ENCODE measurements around the gene FCHSD1.
A peak's percentile ranks its signal among the peaks of the same experiment; 100 is the strongest.

Gene FCHSD1

DNA sequence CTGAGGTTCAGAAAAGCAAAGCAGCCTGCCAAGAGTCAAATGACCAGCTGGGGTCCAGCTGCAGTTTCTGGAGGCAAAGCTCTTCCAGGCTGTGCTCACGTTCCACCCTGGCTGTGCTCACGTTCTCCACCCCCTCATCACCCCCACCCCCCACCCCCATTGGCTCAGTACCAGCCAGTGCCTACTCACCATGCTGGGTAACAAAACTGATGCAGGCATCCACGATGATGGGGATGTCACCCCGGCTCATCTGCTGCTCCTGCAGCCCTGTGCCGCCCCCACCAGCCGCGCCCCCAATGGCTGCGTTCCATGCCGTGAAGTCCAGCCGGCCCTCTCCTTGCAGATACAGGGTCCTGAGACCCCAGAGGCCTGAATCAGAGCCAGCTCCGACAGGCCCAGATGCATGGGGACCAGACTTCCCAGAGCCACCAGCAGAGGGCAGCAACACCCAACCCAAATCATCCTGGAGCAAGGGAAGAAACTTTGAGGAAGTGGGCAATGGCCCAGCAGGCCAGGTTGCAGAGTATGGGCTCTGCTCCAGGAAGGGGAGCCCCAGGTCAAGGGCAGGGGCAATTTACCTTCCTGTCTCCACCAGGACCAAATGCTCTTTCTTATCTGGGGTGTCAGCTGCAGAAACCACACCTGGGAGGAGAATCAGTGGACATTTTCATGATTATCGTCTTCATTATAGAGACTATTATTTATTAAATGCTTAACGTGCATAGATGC, 13.7 kb upstream of the FCHSD1 start:
- TF ChIP-seq RAD21 (IDR thresholded peaks at IDR 0.05; ENCODE audit: low read depth) (peak; percentile 88), FOXM1 (IDR thresholded peaks at IDR 0.05; ENCODE audit: borderline replicate concordance, low read depth) (no peak), NFIC (IDR thresholded peaks at IDR 0.05) (peak; percentile 26; the same call in 1 of the 2 replicates)

DNA sequence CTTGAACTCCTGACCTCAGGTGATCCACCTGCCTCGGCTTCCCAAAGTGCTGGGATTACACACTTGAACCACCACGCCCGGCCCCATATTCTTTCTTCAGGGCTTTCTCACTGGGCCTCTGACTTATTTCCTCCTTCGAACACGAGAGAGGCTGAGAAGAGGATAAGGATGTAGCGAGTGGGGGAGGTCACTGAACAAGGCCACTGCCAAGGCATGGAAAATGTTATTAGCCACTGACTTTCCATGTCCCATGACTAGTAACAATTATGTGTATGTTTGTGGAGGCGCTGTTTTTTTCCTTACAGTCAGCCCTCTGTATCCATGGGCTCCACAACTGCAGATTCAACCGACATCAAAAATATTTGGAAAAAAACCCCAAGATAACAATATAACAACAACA, 12.3 kb upstream of the FCHSD1 start:
- no peak for TF ChIP-seq EP300 (IDR thresholded peaks at IDR 0.05; ENCODE audit: borderline replicate concordance)
- TF ChIP-seq, protein P1, sequence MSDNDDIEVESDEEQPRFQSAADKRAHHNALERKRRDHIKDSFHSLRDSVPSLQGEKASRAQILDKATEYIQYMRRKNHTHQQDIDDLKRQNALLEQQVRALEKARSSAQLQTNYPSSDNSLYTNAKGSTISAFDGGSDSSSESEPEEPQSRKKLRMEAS (IDR thresholded peaks at IDR 0.05): no peak
- TF ChIP-seq CEBPB (IDR thresholded peaks at IDR 0.05): no peak
- TF ChIP-seq EGR1 (IDR thresholded peaks at IDR 0.05): no peak
- TF ChIP-seq, protein P2, sequence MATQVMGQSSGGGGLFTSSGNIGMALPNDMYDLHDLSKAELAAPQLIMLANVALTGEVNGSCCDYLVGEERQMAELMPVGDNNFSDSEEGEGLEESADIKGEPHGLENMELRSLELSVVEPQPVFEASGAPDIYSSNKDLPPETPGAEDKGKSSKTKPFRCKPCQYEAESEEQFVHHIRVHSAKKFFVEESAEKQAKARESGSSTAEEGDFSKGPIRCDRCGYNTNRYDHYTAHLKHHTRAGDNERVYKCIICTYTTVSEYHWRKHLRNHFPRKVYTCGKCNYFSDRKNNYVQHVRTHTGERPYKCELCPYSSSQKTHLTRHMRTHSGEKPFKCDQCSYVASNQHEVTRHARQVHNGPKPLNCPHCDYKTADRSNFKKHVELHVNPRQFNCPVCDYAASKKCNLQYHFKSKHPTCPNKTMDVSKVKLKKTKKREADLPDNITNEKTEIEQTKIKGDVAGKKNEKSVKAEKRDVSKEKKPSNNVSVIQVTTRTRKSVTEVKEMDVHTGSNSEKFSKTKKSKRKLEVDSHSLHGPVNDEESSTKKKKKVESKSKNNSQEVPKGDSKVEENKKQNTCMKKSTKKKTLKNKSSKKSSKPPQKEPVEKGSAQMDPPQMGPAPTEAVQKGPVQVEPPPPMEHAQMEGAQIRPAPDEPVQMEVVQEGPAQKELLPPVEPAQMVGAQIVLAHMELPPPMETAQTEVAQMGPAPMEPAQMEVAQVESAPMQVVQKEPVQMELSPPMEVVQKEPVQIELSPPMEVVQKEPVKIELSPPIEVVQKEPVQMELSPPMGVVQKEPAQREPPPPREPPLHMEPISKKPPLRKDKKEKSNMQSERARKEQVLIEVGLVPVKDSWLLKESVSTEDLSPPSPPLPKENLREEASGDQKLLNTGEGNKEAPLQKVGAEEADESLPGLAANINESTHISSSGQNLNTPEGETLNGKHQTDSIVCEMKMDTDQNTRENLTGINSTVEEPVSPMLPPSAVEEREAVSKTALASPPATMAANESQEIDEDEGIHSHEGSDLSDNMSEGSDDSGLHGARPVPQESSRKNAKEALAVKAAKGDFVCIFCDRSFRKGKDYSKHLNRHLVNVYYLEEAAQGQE (IDR thresholded peaks at IDR 0.05; ENCODE audit: low read depth): no peak
- TF ChIP-seq ZBTB7A (IDR thresholded peaks at IDR 0.05; ENCODE audit: low read depth): no peak
- TF ChIP-seq CREB1 (IDR thresholded peaks at IDR 0.05; ENCODE audit: low read depth): no peak
- TF ChIP-seq FOXM1 (IDR thresholded peaks at IDR 0.05; ENCODE audit: borderline replicate concordance, low read depth): no peak
- TF ChIP-seq TAF1 (IDR thresholded peaks at IDR 0.05; ENCODE audit: low read depth): no peak
- TF ChIP-seq TCF12 (IDR thresholded peaks at IDR 0.05; ENCODE audit: low read depth): no peak

DNA sequence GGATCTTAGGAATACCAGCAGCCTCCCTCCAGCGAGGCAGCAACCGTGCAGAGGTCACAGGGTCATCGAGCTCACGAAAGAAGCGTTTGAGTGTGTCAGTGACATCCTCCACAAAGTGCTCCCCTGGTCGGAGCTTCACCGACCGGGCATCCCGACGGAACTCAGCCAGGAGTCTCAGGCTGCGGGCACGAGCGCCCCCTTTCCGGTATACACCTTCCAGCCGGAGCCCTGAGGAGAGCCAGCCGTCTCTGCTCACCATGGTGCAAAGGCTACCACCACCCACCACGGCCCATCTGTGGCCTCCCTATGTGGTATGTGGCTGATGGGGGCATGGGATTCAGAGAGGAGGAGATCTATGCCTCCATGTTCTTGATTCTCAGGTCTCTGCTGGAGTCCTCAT, 10.8 kb upstream of the FCHSD1 start:
- TF ChIP-seq, protein P2 (IDR thresholded peaks at IDR 0.05; ENCODE audit: low read depth): no peak
- TF ChIP-seq, protein P3, sequence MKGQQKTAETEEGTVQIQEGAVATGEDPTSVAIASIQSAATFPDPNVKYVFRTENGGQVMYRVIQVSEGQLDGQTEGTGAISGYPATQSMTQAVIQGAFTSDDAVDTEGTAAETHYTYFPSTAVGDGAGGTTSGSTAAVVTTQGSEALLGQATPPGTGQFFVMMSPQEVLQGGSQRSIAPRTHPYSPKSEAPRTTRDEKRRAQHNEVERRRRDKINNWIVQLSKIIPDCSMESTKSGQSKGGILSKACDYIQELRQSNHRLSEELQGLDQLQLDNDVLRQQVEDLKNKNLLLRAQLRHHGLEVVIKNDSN (IDR thresholded peaks at IDR 0.05): no peak
- TF ChIP-seq CREB1 (IDR thresholded peaks at IDR 0.05; ENCODE audit: low read depth) (no peak), ZBTB7A (IDR thresholded peaks at IDR 0.05; ENCODE audit: low read depth) (no peak), FOXM1 (IDR thresholded peaks at IDR 0.05; ENCODE audit: borderline replicate concordance, low read depth) (no peak), EGR1 (IDR thresholded peaks at IDR 0.05) (no peak), RAD21 (IDR thresholded peaks at IDR 0.05; ENCODE audit: low read depth) (no peak), TAF1 (IDR thresholded peaks at IDR 0.05; ENCODE audit: low read depth) (no peak), TEAD4 (IDR thresholded peaks at IDR 0.05) (no peak)
- TF ChIP-seq, protein P1 (IDR thresholded peaks at IDR 0.05): no peak

DNA sequence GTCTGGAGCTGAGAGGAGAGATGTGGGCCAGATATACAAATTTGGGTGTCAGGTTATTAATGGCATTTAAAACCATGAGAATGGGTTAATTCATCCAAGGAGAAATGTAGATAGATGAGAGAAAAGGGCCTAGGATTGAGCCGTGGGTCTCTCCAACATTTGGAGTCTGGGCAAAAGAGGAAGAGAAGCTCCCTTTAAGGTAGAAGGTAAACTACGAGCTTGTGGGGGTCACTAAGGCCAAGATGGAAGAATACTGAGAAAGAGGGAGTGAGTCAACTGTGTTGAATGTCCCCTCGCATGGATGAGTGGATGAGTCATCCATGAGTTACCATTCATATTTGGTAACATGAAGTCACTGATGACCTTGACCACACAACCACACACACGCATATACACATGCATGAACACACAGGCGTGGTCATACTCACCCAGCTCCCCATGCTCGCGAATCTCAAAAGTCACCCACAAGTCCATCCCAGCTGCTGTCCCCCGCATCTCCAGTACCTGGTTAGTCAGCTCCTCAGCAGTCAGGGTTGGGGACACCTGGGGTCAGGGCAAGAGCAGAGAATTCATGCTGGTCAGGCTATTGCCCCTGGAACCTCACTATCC, 6.8 kb upstream of the FCHSD1 start:
- no peak for TF ChIP-seq TAF1 (IDR thresholded peaks at IDR 0.05; ENCODE audit: low read depth)
- TF ChIP-seq EP300 (IDR thresholded peaks at IDR 0.05; ENCODE audit: borderline replicate concordance): no peak
- TF ChIP-seq TCF12 (IDR thresholded peaks at IDR 0.05; ENCODE audit: low read depth): no peak
- TF ChIP-seq FOXM1 (IDR thresholded peaks at IDR 0.05; ENCODE audit: borderline replicate concordance, low read depth): no peak
- no peak for TF ChIP-seq TEAD4 (IDR thresholded peaks at IDR 0.05)
- TF ChIP-seq, protein P3 (IDR thresholded peaks at IDR 0.05): no peak
- TF ChIP-seq, protein P1 (IDR thresholded peaks at IDR 0.05): no peak
- TF ChIP-seq, protein P2 (IDR thresholded peaks at IDR 0.05; ENCODE audit: low read depth): no peak
- no peak for TF ChIP-seq RAD21 (IDR thresholded peaks at IDR 0.05; ENCODE audit: low read depth)
- no peak for TF ChIP-seq CREB1 (IDR thresholded peaks at IDR 0.05; ENCODE audit: low read depth)
- no peak for TF ChIP-seq YY1 (IDR thresholded peaks at IDR 0.05; ENCODE audit: low read depth)
- TF ChIP-seq EGR1 (IDR thresholded peaks at IDR 0.05): no peak
- no peak for TF ChIP-seq CEBPB (IDR thresholded peaks at IDR 0.05)
- TF ChIP-seq ZBTB7A (IDR thresholded peaks at IDR 0.05; ENCODE audit: low read depth): no peak
- no peak for TF ChIP-seq NFIC (IDR thresholded peaks at IDR 0.05)

Data from Ishikawa (cell line).